Left ventricle myocardium inferior (tissue), 1 donor: Measurements from ENCODE around the gene TBC1D4. TPM values are rescaled to one million over a fixed set of nuclear protein-coding genes. Genes with fewer than 3 reads are reported as not detected.
A peak's percentile ranks its signal among the peaks of the same experiment; 100 is the strongest.

Experiments used
- DNase-seq: peaks from one replicate; pipeline ENCODE4 v3.0.0-alpha.2; 2020
- H3K27ac ChIP-seq: fragments of 200-600 bp; replicated peaks from 2 replicates; pipeline ENCODE4 v1.8.0; 2021
- H3K27me3 ChIP-seq: fragments of 200-600 bp; 2 replicates; pipeline ENCODE4 v1.8.0; 2021; ENCODE audit warnings: low read depth
- H3K36me3 ChIP-seq: fragments of 200-600 bp; 2 replicates; pipeline ENCODE4 v1.8.0; 2021
- H3K4me1 ChIP-seq: fragments of 200-600 bp; 2 replicates; pipeline ENCODE4 v1.8.0; 2021
- H3K4me3 ChIP-seq: fragments of 200-600 bp; 2 replicates; pipeline ENCODE4 v1.8.0; 2021; ENCODE audit warnings: mild to moderate bottlenecking, moderate library complexity
- H3K9me3 ChIP-seq: fragments of 200-600 bp; replicated peaks from 2 replicates; pipeline ENCODE4 v1.8.0; 2021
- CTCF ChIP-seq: fragments of 200-600 bp; IDR thresholded peaks from 2 replicates; pipeline ENCODE4 v1.8.0; 2021; ENCODE audit warnings: antibody characterized with exemption, mild to moderate bottlenecking, borderline replicate concordance
- intact Hi-C: fragments of 100-400 bp; cut with micrococcal nuclease; formaldehyde crosslinking; loops from one replicate; pipeline ENCODE4 v1.11.0; 2022
- total RNA-seq: library from RNA; stranded (reverse); fragmentation: NEBNext Ultra II Directional; extraction: Animal tissue kit (Norgen Biotek cat#: 25700); gene quantifications from one replicate; pipeline ENCODE4 v1.2.1, GENCODE V29; 2021
- donor health status: DM: no; HTN: yes; CAD: no; lungs with severe emphysema.

Gene TBC1D4
- total RNA-seq, 1 donor from 2014 or later: 97.5 TPM

GRCh38 chr13:75371203-75371602, 110.8 kb downstream of the TBC1D4 start:
- Histone ChIP-seq H3K36me3 (no peaks in the 10 kb centered on the region), H3K27ac (peak overlapping the region; percentile 83), H3K27me3 (no peaks in the 10 kb centered on the region), H3K4me1 (peaks cover 87% of the 10 kb centered on the region), H3K9me3 (no peaks in the 10 kb centered on the region), H3K4me3 (no peak overlapping the region)
- intact Hi-C loops: loop anchor here (5.0 kb wide), 1 partner anchor 111 kb away; the partner anchor contains the start of gene TBC1D4
- no peak for TF ChIP-seq CTCF
- DNase-seq: no peak

GRCh38 chr13:75370774-75371173, 111.2 kb downstream of the TBC1D4 start:
- no peaks in the 10 kb centered on the region for H3K27me3 ChIP-seq
- intact Hi-C loops: loop anchor here (5.0 kb wide), 1 partner anchor 112 kb away; the partner anchor contains the start of gene TBC1D4
- no peak for TF ChIP-seq CTCF
- DNase-seq: no peak
- no peaks in the 10 kb centered on the region for H3K9me3 ChIP-seq
- H3K36me3 ChIP-seq: no peaks in the 10 kb centered on the region
- H3K4me3 ChIP-seq: no peak overlapping the region
- H3K27ac ChIP-seq: peak overlapping the region; percentile 83
- peaks cover 92% of the 10 kb centered on the region for H3K4me1 ChIP-seq

GRCh38 chr13:75369981-75370380, 112.0 kb downstream of the TBC1D4 start:
- intact Hi-C loops: loop anchor here (5.0 kb wide), 1 partner anchor 112 kb away; the partner anchor contains the start of gene TBC1D4
- Histone ChIP-seq H3K4me1 (peaks cover 95% of the 10 kb centered on the region), H3K4me3 (no peak overlapping the region), H3K9me3 (no peaks in the 10 kb centered on the region), H3K27ac (peak overlapping the region; percentile 83), H3K36me3 (no peaks in the 10 kb centered on the region), H3K27me3 (no peaks in the 10 kb centered on the region)
- TF ChIP-seq CTCF: no peak
- DNase-seq: no peak

- Histone ChIP-seq H3K4me1 (peaks cover 96% of the 10 kb centered on the region), H3K27ac (peak overlapping the region; percentile 83), H3K36me3 (no peaks in the 10 kb centered on the region), H3K27me3 (no peaks in the 10 kb centered on the region), H3K4me3 (peak overlapping the region; percentile 50), H3K9me3 (no peaks in the 10 kb centered on the region)
- no peak for TF ChIP-seq CTCF
- intact Hi-C loops: no loop called here
- no peak for DNase-seq
These were observed 113.8 kb downstream of the TBC1D4 start for GRCh38 chr13:75368167-75368566.

- intact Hi-C loops: no loop called here
- no peak for DNase-seq
- H3K9me3 ChIP-seq: no peaks in the 10 kb centered on the region
- H3K27me3 ChIP-seq: no peaks in the 10 kb centered on the region
- H3K4me1 ChIP-seq: peaks cover 95% of the 10 kb centered on the region
- peak overlapping the region; percentile 83 for H3K27ac ChIP-seq
- peaks cover 6% of the 10 kb centered on the region for H3K36me3 ChIP-seq
- H3K4me3 ChIP-seq: peak overlapping the region; percentile 50
- no peak for TF ChIP-seq CTCF
These were observed 115.3 kb downstream of the TBC1D4 start for GRCh38 chr13:75366380-75367280.
